ENCODE measurements around the gene TP53BP1. TPM values are rescaled to one million over a fixed set of nuclear protein-coding genes. Genes with fewer than 3 reads are reported as not detected.

The TP53BP1 gene
- total RNA-seq, 1 experiment from 2014 or later: 40.6 TPM

GRCh38 chr15:43489191-43489590 lies 3.8 kb downstream of the TP53BP1 start:
- no peak for DNase-seq (ENCODE audit: low read depth)

GRCh38 chr15:43488790-43489189 lies 4.2 kb downstream of the TP53BP1 start:
- DNase-seq (ENCODE audit: low read depth): no peak

GRCh38 chr15:43487271-43487895 lies 5.6 kb downstream of the TP53BP1 start:
- DNase-seq (ENCODE audit: low read depth): peak; percentile 13

- DNase-seq (ENCODE audit: low read depth): peak; percentile 9
These were observed 8.5 kb downstream of the TP53BP1 start for GRCh38 chr15:43484455-43484854.

- DNase-seq (ENCODE audit: low read depth): peak; percentile 13
These were observed 9.4 kb downstream of the TP53BP1 start for GRCh38 chr15:43483297-43484128.

GRCh38 chr15:43473885-43474284 lies 19.1 kb downstream of the TP53BP1 start:
- DNase-seq (ENCODE audit: low read depth): no peak

GRCh38 chr15:43471975-43472374 lies 21.0 kb downstream of the TP53BP1 start:
- no peak for DNase-seq (ENCODE audit: low read depth)

GRCh38 chr15:43469867-43470266 lies 23.1 kb downstream of the TP53BP1 start:
- no peak for DNase-seq (ENCODE audit: low read depth)

- DNase-seq (ENCODE audit: low read depth): peak; percentile 11
These were observed 27.9 kb downstream of the TP53BP1 start for GRCh38 chr15:43465100-43465499.

- no peak for DNase-seq (ENCODE audit: low read depth)
These were observed 29.0 kb downstream of the TP53BP1 start for GRCh38 chr15:43463998-43464397.

GRCh38 chr15:43463507-43463906 lies 29.4 kb downstream of the TP53BP1 start:
- DNase-seq (ENCODE audit: low read depth): no peak

- no peak for DNase-seq (ENCODE audit: low read depth)
These were observed 43.0 kb downstream of the TP53BP1 start for GRCh38 chr15:43449981-43450380.

- DNase-seq (ENCODE audit: low read depth): no peak
These were observed 46.6 kb downstream of the TP53BP1 start for GRCh38 chr15:43446344-43446743.

- peak; percentile 72 for DNase-seq (ENCODE audit: low read depth)
These were observed 51.6 kb downstream of the TP53BP1 start for GRCh38 chr15:43441316-43441715.

- DNase-seq (ENCODE audit: low read depth): peak; percentile 96
These were observed 52.2 kb downstream of the TP53BP1 start for GRCh38 chr15:43440721-43441281.

GRCh38 chr15:43439268-43439667 lies 53.7 kb downstream of the TP53BP1 start:
- DNase-seq (ENCODE audit: low read depth): no peak

GRCh38 chr15:43436395-43436794 lies 56.6 kb downstream of the TP53BP1 start:
- DNase-seq (ENCODE audit: low read depth): no peak

- DNase-seq (ENCODE audit: low read depth): no peak
These were observed 58.5 kb downstream of the TP53BP1 start for GRCh38 chr15:43434446-43434845.

GRCh38 chr15:43433661-43434303 lies 59.2 kb downstream of the TP53BP1 start:
- DNase-seq (ENCODE audit: low read depth): no peak

- DNase-seq (ENCODE audit: low read depth): no peak
These were observed 59.8 kb downstream of the TP53BP1 start for GRCh38 chr15:43433165-43433564.

- no peak for DNase-seq (ENCODE audit: low read depth)
These were observed 63.3 kb downstream of the TP53BP1 start for GRCh38 chr15:43429687-43430086.

GRCh38 chr15:43423793-43424192 lies 69.2 kb downstream of the TP53BP1 start:
- peak; percentile 27 for DNase-seq (ENCODE audit: low read depth)

Data from M059J (cell line).